ENCODE results near the gene SLC12A3. TPM values are rescaled to one million over a fixed set of nuclear protein-coding genes. Genes with fewer than 3 reads are reported as not detected.

The SLC12A3 gene
- total and polyA plus RNA-seq, 2 of the 4 experiments (the other 2 are of a cell fraction) = not detected

DNA sequence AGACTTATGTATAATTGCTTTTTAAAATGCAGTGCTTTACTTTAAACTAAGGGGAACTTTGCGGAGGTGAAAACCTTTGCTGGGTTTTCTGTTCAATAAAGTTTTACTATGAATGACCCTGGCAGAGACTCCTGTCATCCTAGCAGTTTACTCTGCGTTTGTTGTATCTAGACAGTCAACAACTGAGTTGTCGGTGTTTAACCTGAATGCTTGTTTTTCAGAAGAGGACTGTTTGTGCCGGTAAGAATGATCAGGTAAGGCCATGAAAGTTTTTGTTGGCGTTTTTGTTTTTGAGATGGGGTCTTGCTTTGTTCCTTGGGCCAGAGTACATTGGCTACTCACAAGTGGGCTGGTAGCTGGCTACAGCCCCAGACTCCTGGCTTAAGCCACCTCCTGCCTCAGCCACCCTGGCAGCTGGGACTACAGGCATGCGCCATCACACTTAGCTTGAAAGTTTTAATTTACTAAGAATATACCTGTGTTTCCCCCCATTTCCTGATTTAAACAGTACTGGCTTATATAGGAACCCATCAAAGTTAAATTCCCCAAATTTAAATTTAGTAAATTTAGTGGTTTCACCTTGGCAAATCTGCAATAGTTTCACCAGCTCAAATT, 78.9 kb downstream of the SLC12A3 start:
- no TSS peak for BruUV-seq (replicated peaks)
- WGBS, 2 experiments (ENCODE audit: extremely low coverage in 2 of 2, insufficient read length in 1 of 2) = no CpG with 5 or more reads among the region's 6 CpGs
- Histone ChIP-seq H3K4me1 (ENCODE audit: control insufficient read depth, insufficient read depth, low read length) (peaks cover 6% of the 10 kb centered on the region), H4K20me1 (ENCODE audit: insufficient read depth, low read length) (peaks cover 71% of the 10 kb centered on the region; the same call in 1 of the 2 replicates), H2BK15ac (ENCODE audit: low read depth, low read length) (no peak overlapping the region), H4K5ac (ENCODE audit: low read depth, low read length) (no peak overlapping the region), H2AFZ (replicated peaks; ENCODE audit: low read length, poor library complexity) (no peak overlapping the region), H2BK5ac (ENCODE audit: low read depth, low read length, poor library complexity, severe bottlenecking) (no peak overlapping the region), H3K56ac (ENCODE audit: extremely low read depth, insufficient read depth, low read length) (no peak overlapping the region), H3K9me1 (ENCODE audit: insufficient read depth, low read length) (peaks cover 10% of the 10 kb centered on the region; the same call in 1 of the 2 replicates), H3K4me3 (ENCODE audit: insufficient read depth, low read depth, low read length) (no peak overlapping the region), H3K4ac (ENCODE audit: low read depth, low read length) (no peak overlapping the region), H3K27ac (ENCODE audit: insufficient read depth, low read length) (no peak overlapping the region), H3K18ac (ENCODE audit: low read depth, low read length) (no peak overlapping the region), H3K9ac (ENCODE audit: low read depth, low read length) (no peak overlapping the region), H3K27me3 (ENCODE audit: control insufficient read depth, insufficient read depth, low read length) (no peaks in the 10 kb centered on the region), H3K9me3 (ENCODE audit: control insufficient read depth, insufficient read depth, low read length) (no peaks in the 10 kb centered on the region), H3K36me3 (ENCODE audit: control insufficient read depth, insufficient read depth, low read length) (peaks cover 48% of the 10 kb centered on the region), H4K8ac (ENCODE audit: low read depth in 2 of 2, low read length in 2 of 2) (no peak overlapping the region), H2BK20ac (ENCODE audit: low read depth, low read length) (no peak overlapping the region), H3K4me2 (ENCODE audit: low read depth, low read length) (no peak overlapping the region), H3K14ac (replicated peaks; ENCODE audit: low read depth, low read length) (no peak overlapping the region), H2AK5ac (ENCODE audit: low read depth, low read length) (no peak overlapping the region), H2AK9ac (replicated peaks; ENCODE audit: low read depth, low read length, poor library complexity) (no peak overlapping the region), H3K23ac (ENCODE audit: low read depth, low read length) (no peak overlapping the region), H4K91ac (ENCODE audit: insufficient read depth, low read depth, low read length) (no peak overlapping the region), H3K79me1 (ENCODE audit: low read depth in 1 of 2, low read length in 2 of 2) (peaks cover 17 to 43% of the 10 kb centered on the region in 2 experiments), H2BK120ac (ENCODE audit: low read depth, low read length) (no peak overlapping the region)
- in situ Hi-C loops (cut with MboI; ENCODE audit: low sequenced_read_pairs) (no loop called here), dilution Hi-C loops (cut with HindIII; ENCODE audit: low sequenced_read_pairs, unreplicated experiment) (no loop called here), intact Hi-C loops (cut with micrococcal nuclease) (no loop called here)
- CTCF ChIA-PET = no interaction called here
- ATAC-seq (ENCODE audit: low read depth) = no peak
- DNase-seq = no peak
- no peak for TF ChIP-seq RFX5 (IDR thresholded peaks at IDR 0.05; ENCODE audit: low read depth, low read length)
- no peak for TF ChIP-seq SMC3 (IDR thresholded peaks at IDR 0.05; ENCODE audit: low read depth, low read length)
- no peak for TF ChIP-seq CEBPB (IDR thresholded peaks at IDR 0.05; ENCODE audit: low read depth, low read length)
- no peak for TF ChIP-seq CHD1 (IDR thresholded peaks at IDR 0.05; ENCODE audit: low read depth, low read length)
- TF ChIP-seq MAFK (IDR thresholded peaks at IDR 0.05; ENCODE audit: low read depth, low read length) = no peak
- no peak for TF ChIP-seq FOS (IDR thresholded peaks at IDR 0.05; ENCODE audit: low read depth, low read length)
- TF ChIP-seq, protein P1, sequence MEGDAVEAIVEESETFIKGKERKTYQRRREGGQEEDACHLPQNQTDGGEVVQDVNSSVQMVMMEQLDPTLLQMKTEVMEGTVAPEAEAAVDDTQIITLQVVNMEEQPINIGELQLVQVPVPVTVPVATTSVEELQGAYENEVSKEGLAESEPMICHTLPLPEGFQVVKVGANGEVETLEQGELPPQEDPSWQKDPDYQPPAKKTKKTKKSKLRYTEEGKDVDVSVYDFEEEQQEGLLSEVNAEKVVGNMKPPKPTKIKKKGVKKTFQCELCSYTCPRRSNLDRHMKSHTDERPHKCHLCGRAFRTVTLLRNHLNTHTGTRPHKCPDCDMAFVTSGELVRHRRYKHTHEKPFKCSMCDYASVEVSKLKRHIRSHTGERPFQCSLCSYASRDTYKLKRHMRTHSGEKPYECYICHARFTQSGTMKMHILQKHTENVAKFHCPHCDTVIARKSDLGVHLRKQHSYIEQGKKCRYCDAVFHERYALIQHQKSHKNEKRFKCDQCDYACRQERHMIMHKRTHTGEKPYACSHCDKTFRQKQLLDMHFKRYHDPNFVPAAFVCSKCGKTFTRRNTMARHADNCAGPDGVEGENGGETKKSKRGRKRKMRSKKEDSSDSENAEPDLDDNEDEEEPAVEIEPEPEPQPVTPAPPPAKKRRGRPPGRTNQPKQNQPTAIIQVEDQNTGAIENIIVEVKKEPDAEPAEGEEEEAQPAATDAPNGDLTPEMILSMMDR (conservative IDR thresholded peaks at IDR 0.05; ENCODE audit: low read depth, low read length) = no peak
- TF ChIP-seq RAD21 (IDR thresholded peaks at IDR 0.05; ENCODE audit: low read length) = no peak
- TF ChIP-seq, protein P2, sequence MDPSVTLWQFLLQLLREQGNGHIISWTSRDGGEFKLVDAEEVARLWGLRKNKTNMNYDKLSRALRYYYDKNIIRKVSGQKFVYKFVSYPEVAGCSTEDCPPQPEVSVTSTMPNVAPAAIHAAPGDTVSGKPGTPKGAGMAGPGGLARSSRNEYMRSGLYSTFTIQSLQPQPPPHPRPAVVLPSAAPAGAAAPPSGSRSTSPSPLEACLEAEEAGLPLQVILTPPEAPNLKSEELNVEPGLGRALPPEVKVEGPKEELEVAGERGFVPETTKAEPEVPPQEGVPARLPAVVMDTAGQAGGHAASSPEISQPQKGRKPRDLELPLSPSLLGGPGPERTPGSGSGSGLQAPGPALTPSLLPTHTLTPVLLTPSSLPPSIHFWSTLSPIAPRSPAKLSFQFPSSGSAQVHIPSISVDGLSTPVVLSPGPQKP (IDR thresholded peaks at IDR 0.05; ENCODE audit: borderline replicate concordance, low read depth, low read length) = no peak
- TF ChIP-seq MAZ (IDR thresholded peaks at IDR 0.05; ENCODE audit: borderline replicate concordance, low read depth, low read length) = no peak
- no peak for TF ChIP-seq POLR2A (IDR thresholded peaks at IDR 0.05; ENCODE audit: low read depth, low read length)
- TF ChIP-seq MXI1 (IDR thresholded peaks at IDR 0.05; ENCODE audit: borderline replicate concordance, low read depth, low read length) = no peak
- no peak for TF ChIP-seq RCOR1 (IDR thresholded peaks at IDR 0.05; ENCODE audit: insufficient replicate concordance, low read length)
- TF ChIP-seq NFE2L2 (IDR thresholded peaks at IDR 0.05; ENCODE audit: low read depth, low read length) = no peak
- TF ChIP-seq BHLHE40 (IDR thresholded peaks at IDR 0.05; ENCODE audit: low read depth, low read length) = no peak
- POLR2A ChIA-PET (ENCODE audit: unreplicated experiment) = interaction anchor here (0.5 kb wide), 1 partner anchor 448 kb away, joined by 3 read pairs; no protein-coding TSS in a partner anchor
